PC-3 (cell line): ENCODE measurements around the gene LSMEM2. TPM values are rescaled to one million over a fixed set of nuclear protein-coding genes. Genes with fewer than 3 reads are reported as not detected.

ENCODE experiments used
- ATAC-seq: fragments of 200-7000 bp; cut with Tn5 transposase; 2 replicates; pipeline ENCODE4 v1.9.1; 2020; ENCODE audit warnings: mild to moderate bottlenecking, moderate library complexity
- BruUV-seq: library from RNA; stranded (reverse); fragments of 400-500 nt; replicated peaks from 2 replicates; lab custom pipeline; 2021; lab: Mats Ljungman, UMichigan
- CTCF ChIA-PET: fragments of 300-600 bp; sonication (Branson Sonifier 250); formaldehyde crosslinking; loops from one replicate; lab custom pipeline; 2022; ENCODE audit warnings: antibody characterized with exemption; lab: Charles Lee
- POLR2A ChIA-PET: fragments of 300-600 bp; sonication (Branson Sonifier 250); formaldehyde crosslinking; loops from one replicate; lab custom pipeline; 2022; ENCODE audit warnings: antibody characterized with exemption; ENCODE audit not compliant: unreplicated experiment; lab: Charles Lee
- DNase-seq: peaks from one replicate; pipeline ENCODE4 v3.0.0-alpha.2; 2015
- H2AFZ ChIP-seq: fragments of 300-600 bp; sonication (generic); 2 replicates; pipeline ENCODE4 v1.6.0; 2016; ENCODE audit warnings: antibody characterized with exemption, low read length
- H3F3A ChIP-seq: fragments of 300-600 bp; sonication (generic); one replicate; pipeline ENCODE4 v1.6.0; 2017; ENCODE audit warnings: antibody characterized with exemption, low read length, control low read depth, mild to moderate bottlenecking; ENCODE audit not compliant: unreplicated experiment
- H3K27ac ChIP-seq: fragments of 300-600 bp; sonication (generic); 2 replicates; pipeline ENCODE4 v1.5.1; 2016; ENCODE audit warnings: mild to moderate bottlenecking, low read length
- H3K27me3 ChIP-seq: fragments of 300-600 bp; sonication (generic); 2 replicates; pipeline ENCODE4 v1.6.1; 2016; ENCODE audit warnings: low read length, mixed read lengths
- H3K36me3 ChIP-seq: fragments of 300-600 bp; sonication (generic); 2 replicates; pipeline ENCODE4 v1.6.1; 2016; ENCODE audit warnings: low read depth, mixed run types, low read length, mixed read lengths
- H3K4me1 ChIP-seq: fragments of 300-600 bp; sonication (generic); 2 replicates; pipeline ENCODE4 v1.5.1; 2016; ENCODE audit warnings: low read length; ENCODE audit not compliant: insufficient read depth
- H3K4me2 ChIP-seq: fragments of 300-600 bp; sonication (generic); 2 replicates; pipeline ENCODE4 v1.6.0; 2016; ENCODE audit warnings: low read length
- H3K4me3 ChIP-seq: fragments of 300-600 bp; sonication (generic); 2 replicates; pipeline ENCODE4 v1.5.1; 2016; ENCODE audit warnings: mild to moderate bottlenecking, low read length, mixed read lengths
- H3K79me2 ChIP-seq: fragments of 300-600 bp; sonication (generic); 2 replicates; pipeline ENCODE4 v1.6.1; 2017; ENCODE audit warnings: low read length, mixed read lengths
- H3K9ac ChIP-seq: fragments of 300-600 bp; sonication (generic); 2 replicates; pipeline ENCODE4 v1.6.0; 2016; ENCODE audit warnings: mild to moderate bottlenecking, low read length
- H3K9me2 ChIP-seq: fragments of 300-600 bp; sonication (generic); replicated peaks from 2 replicates; pipeline ENCODE4 v1.6.1; 2016; ENCODE audit warnings: mixed run types, low read length, mixed read lengths
- H3K9me3 ChIP-seq: fragments of 300-600 bp; sonication (generic); 2 replicates; pipeline ENCODE4 v1.6.1; 2016; ENCODE audit warnings: low read length, mixed read lengths
- H4K20me1 ChIP-seq: fragments of 300-600 bp; sonication (generic); 2 replicates; pipeline ENCODE4 v1.6.1; 2016; ENCODE audit warnings: low read length, mixed read lengths
- CTCF ChIP-seq: fragments of 300-600 bp; sonication (generic); conservative IDR thresholded peaks from 2 replicates; pipeline ENCODE4 v1.5.1; 2017; ENCODE audit warnings: antibody characterized with exemption, low read depth, mild to moderate bottlenecking, low read length
- EZH2 ChIP-seq: fragments of 300-600 bp; sonication (generic); IDR thresholded peaks from one replicate; pipeline ENCODE4 v1.6.1; 2017; ENCODE audit warnings: antibody characterized with exemption, mild to moderate bottlenecking, low read length; ENCODE audit not compliant: unreplicated experiment
- EZH2phosphoT487 ChIP-seq: fragments of 300-600 bp; sonication (generic); IDR thresholded peaks from 2 replicates; pipeline ENCODE4 v1.6.1; 2018; ENCODE audit warnings: mild to moderate bottlenecking, antibody characterized with exemption, low read length, borderline replicate concordance
- intact Hi-C: fragments of 100-400 bp; cut with micrococcal nuclease; formaldehyde crosslinking; loops from 2 replicates; pipeline ENCODE4 v1.9.0; 2023
- total RNA-seq: library from RNA; depleted of rRNA; stranded (reverse); fragments of >200 nt; gene quantifications from 2 replicates; pipeline ENCODE4 v1.2.3, GENCODE V29; 2014

Gene LSMEM2
- total RNA-seq, 1 experiment from 2014 or later: not detected

DNA sequence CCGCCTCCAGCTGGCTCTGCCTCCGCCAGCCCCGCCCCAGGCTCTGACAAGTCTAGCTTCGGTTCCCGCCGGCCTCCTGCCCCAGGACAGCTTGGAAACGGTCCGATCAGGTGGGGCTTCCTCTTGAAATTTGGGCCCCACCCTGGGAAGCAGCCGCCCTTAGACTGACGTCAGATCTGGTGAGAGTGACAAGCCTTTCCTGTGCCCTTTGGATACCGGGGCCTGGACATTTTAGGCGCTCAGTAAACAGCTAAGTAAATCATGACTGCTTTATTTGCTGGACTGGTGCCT, 20.7 kb downstream of the LSMEM2 start:
- H3F3A ChIP-seq: no peaks in the 10 kb centered on the region
- H4K20me1 ChIP-seq: no peaks in the 10 kb centered on the region
- no peak for ATAC-seq
- no peak for DNase-seq
- CTCF ChIA-PET: interaction anchor here (0.7 to 1.6 kb wide), 4 partner anchors 22 to 53 kb away, joined by 4 to 7 read pairs (median 6); no protein-coding TSS in a partner anchor
- H3K36me3 ChIP-seq: no peaks in the 10 kb centered on the region
- H3K9me2 ChIP-seq: no peaks in the 10 kb centered on the region
- H3K27me3 ChIP-seq: no peaks in the 10 kb centered on the region
- no TSS peak for BruUV-seq
- H2AFZ ChIP-seq: peak overlapping the region; percentile 57; the same call in 1 of the 2 replicates
- peak overlapping the region; percentile 90 for H3K27ac ChIP-seq
- intact Hi-C loops: loop anchor here (1.0 to 2.0 kb wide), 3 partner anchors 18 to 65 kb away; no protein-coding TSS in a partner anchor
- peaks cover 20% of the 10 kb centered on the region for H3K4me1 ChIP-seq
- H3K9me3 ChIP-seq: no peaks in the 10 kb centered on the region
- peaks cover 14% of the 10 kb centered on the region for H3K79me2 ChIP-seq
- TF ChIP-seq EZH2: no peak
- no peak for TF ChIP-seq CTCF
- no peak for TF ChIP-seq EZH2phosphoT487
- peak overlapping the region; percentile 52 for H3K4me3 ChIP-seq
- peak overlapping the region; percentile 71 for H3K4me2 ChIP-seq
- POLR2A ChIA-PET: interaction anchor here (0.6 to 1.8 kb wide), 4 partner anchors 10 to 51 kb away, joined by 3 to 12 read pairs (median 6); partner anchors contain the start of genes CYB561D2 and NPRL2
- H3K9ac ChIP-seq: peak overlapping the region; percentile 81

GRCh38 chr3:50299929-50300680, 21.2 kb downstream of the LSMEM2 start:
- Histone ChIP-seq H3K4me2 (peak overlapping the region; percentile 71), H2AFZ (peak overlapping the region; percentile 57; the same call in 1 of the 2 replicates), H3K4me3 (peak overlapping the region; percentile 52), H3K9me3 (no peaks in the 10 kb centered on the region), H3K4me1 (peaks cover 20% of the 10 kb centered on the region), H3K27me3 (no peaks in the 10 kb centered on the region), H3F3A (no peaks in the 10 kb centered on the region), H4K20me1 (no peaks in the 10 kb centered on the region), H3K9ac (peak overlapping the region; percentile 81), H3K36me3 (no peaks in the 10 kb centered on the region), H3K27ac (peak overlapping the region; percentile 90), H3K79me2 (peaks cover 14% of the 10 kb centered on the region), H3K9me2 (no peaks in the 10 kb centered on the region)
- intact Hi-C loops: loop anchor here (1.0 to 2.0 kb wide), 3 partner anchors 17 to 65 kb away; no protein-coding TSS in a partner anchor
- DNase-seq (no peak), ATAC-seq (no peak)
- POLR2A ChIA-PET: interaction anchor here (0.6 to 1.8 kb wide), 5 partner anchors 11 to 1860 kb away, joined by 3 to 12 read pairs (median 4); partner anchors contain the start of genes CCDC51, CYB561D2, NPRL2 and TMA7
- BruUV-seq: TSS peak; percentile 92
- CTCF ChIA-PET: interaction anchor here (0.9 to 1.6 kb wide), 2 partner anchors 24 to 37 kb away, joined by 5 to 7 read pairs; no protein-coding TSS in a partner anchor
- TF ChIP-seq EZH2: no peak
- TF ChIP-seq EZH2phosphoT487: no peak
- TF ChIP-seq CTCF: no peak
